ENCODE results near the gene HCN4. TPM values are rescaled to one million over a fixed set of nuclear protein-coding genes. Genes with fewer than 3 reads are reported as not detected.

Gene HCN4
- total RNA-seq, 2 experiments from 2014 or later = not detected

DNA sequence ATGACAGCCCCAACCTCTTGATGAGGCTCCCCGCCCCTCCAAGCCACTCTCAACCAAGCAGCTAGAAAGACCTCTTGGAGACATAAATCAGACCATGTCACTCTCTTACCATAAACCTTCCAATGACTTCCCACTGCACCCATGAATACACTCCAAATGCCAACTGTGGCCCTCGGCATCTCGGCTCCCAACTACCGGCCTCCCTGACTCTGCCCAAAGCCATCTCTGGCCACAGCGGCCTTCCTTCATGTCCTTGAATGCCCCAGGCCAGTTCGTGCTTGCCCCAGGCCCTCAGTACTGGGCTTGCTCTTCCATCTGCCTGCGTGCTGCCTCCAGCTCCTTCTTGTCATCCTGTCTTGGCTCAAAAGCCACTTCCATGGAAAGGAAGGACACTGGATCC, 32.0 kb downstream of the HCN4 start:
- Mint-ChIP-seq H3K4me3 (no peak overlapping the region), H3K36me3 (ENCODE audit: low read depth) (no peaks in the 10 kb centered on the region), H3K4me1 (ENCODE audit: low read depth) (no peaks in the 10 kb centered on the region), H3K9me3 (no peaks in the 10 kb centered on the region), H3K27me3 (peaks cover 10% of the 10 kb centered on the region), H3K27ac (no peak overlapping the region)
- peaks cover 0 to 14% of the 10 kb centered on the region in 2 experiments for H3K9me3 ChIP-seq (ENCODE audit: control insufficient read depth in 1 of 2, insufficient read depth in 1 of 2, low read length in 2 of 2)
- ATAC-seq (ENCODE audit: poor library complexity) (no peak), DNase-seq (no peak)
- POLR2A ChIA-PET = no interaction called here
- CTCF ChIA-PET = no interaction called here
- intact Hi-C loops (cut with DNase I, micrococcal nuclease) = no loop called here
- H3K4me3 ChIP-seq (ENCODE audit: low read length) = no peak overlapping the region
- no peaks in the 10 kb centered on the region for H3K4me1 ChIP-seq (ENCODE audit: insufficient read depth, low read length)
- no peak overlapping the region for H3K27ac ChIP-seq (ENCODE audit: low read depth in 1 of 2, low read length in 2 of 2)
- TF ChIP-seq, protein P1, sequence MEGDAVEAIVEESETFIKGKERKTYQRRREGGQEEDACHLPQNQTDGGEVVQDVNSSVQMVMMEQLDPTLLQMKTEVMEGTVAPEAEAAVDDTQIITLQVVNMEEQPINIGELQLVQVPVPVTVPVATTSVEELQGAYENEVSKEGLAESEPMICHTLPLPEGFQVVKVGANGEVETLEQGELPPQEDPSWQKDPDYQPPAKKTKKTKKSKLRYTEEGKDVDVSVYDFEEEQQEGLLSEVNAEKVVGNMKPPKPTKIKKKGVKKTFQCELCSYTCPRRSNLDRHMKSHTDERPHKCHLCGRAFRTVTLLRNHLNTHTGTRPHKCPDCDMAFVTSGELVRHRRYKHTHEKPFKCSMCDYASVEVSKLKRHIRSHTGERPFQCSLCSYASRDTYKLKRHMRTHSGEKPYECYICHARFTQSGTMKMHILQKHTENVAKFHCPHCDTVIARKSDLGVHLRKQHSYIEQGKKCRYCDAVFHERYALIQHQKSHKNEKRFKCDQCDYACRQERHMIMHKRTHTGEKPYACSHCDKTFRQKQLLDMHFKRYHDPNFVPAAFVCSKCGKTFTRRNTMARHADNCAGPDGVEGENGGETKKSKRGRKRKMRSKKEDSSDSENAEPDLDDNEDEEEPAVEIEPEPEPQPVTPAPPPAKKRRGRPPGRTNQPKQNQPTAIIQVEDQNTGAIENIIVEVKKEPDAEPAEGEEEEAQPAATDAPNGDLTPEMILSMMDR (IDR thresholded peaks at IDR 0.05) = no peak
- peaks cover 0 to 2% of the 10 kb centered on the region in 2 experiments for H3K27me3 ChIP-seq (ENCODE audit: control insufficient read depth in 1 of 2, insufficient read depth in 2 of 2, low read length in 2 of 2)
- H3K36me3 ChIP-seq (ENCODE audit: insufficient read depth, low read length) = no peaks in the 10 kb centered on the region

- ATAC-seq (ENCODE audit: poor library complexity) = no peak
- Mint-ChIP-seq H3K4me1 (ENCODE audit: low read depth) (no peaks in the 10 kb centered on the region), H3K4me3 (no peak overlapping the region), H3K27ac (no peak overlapping the region), H3K27me3 (peaks cover 10% of the 10 kb centered on the region), H3K9me3 (no peaks in the 10 kb centered on the region), H3K36me3 (ENCODE audit: low read depth) (no peaks in the 10 kb centered on the region)
- POLR2A ChIA-PET = no interaction called here
- H3K4me1 ChIP-seq (ENCODE audit: insufficient read depth, low read length) = no peaks in the 10 kb centered on the region
- H3K27ac ChIP-seq (ENCODE audit: low read depth in 1 of 2, low read length in 2 of 2) = no peak overlapping the region
- intact Hi-C loops (cut with DNase I, micrococcal nuclease) = no loop called here
- CTCF ChIA-PET = no interaction called here
- peaks cover 0 to 5% of the 10 kb centered on the region in 2 experiments for H3K9me3 ChIP-seq (ENCODE audit: control insufficient read depth in 1 of 2, insufficient read depth in 1 of 2, low read length in 2 of 2)
- DNase-seq = no peak
- TF ChIP-seq, protein P1 (IDR thresholded peaks at IDR 0.05) = no peak
- no peaks in the 10 kb centered on the region for H3K36me3 ChIP-seq (ENCODE audit: insufficient read depth, low read length)
- no peak overlapping the region for H3K4me3 ChIP-seq (ENCODE audit: low read length)
- peaks cover 0 to 2% of the 10 kb centered on the region in 2 experiments for H3K27me3 ChIP-seq (ENCODE audit: control insufficient read depth in 1 of 2, insufficient read depth in 2 of 2, low read length in 2 of 2)
These were observed 33.3 kb downstream of the HCN4 start for GRCh38 chr15:73335471-73335870.

GRCh38 chr15:73335026-73335425, 33.7 kb downstream of the HCN4 start:
- intact Hi-C loops (cut with DNase I, micrococcal nuclease) = no loop called here
- Mint-ChIP-seq H3K36me3 (ENCODE audit: low read depth) (no peaks in the 10 kb centered on the region), H3K4me3 (no peak overlapping the region), H3K27me3 (peaks cover 10% of the 10 kb centered on the region), H3K27ac (no peak overlapping the region), H3K4me1 (ENCODE audit: low read depth) (no peaks in the 10 kb centered on the region), H3K9me3 (no peaks in the 10 kb centered on the region)
- ATAC-seq (ENCODE audit: poor library complexity) (no peak), DNase-seq (no peak)
- H3K4me1 ChIP-seq (ENCODE audit: insufficient read depth, low read length) = no peaks in the 10 kb centered on the region
- ChIA-PET CTCF (interaction anchor here (0.6 kb wide), 1 partner anchor 60 kb away, joined by 3 read pairs; no protein-coding TSS in a partner anchor), POLR2A (no interaction called here)
- peaks cover 0 to 3% of the 10 kb centered on the region in 2 experiments for H3K9me3 ChIP-seq (ENCODE audit: control insufficient read depth in 1 of 2, insufficient read depth in 1 of 2, low read length in 2 of 2)
- H3K27ac ChIP-seq (ENCODE audit: low read depth in 1 of 2, low read length in 2 of 2) = no peak overlapping the region
- H3K36me3 ChIP-seq (ENCODE audit: insufficient read depth, low read length) = no peaks in the 10 kb centered on the region
- H3K4me3 ChIP-seq (ENCODE audit: low read length) = no peak overlapping the region
- TF ChIP-seq, protein P1 (IDR thresholded peaks at IDR 0.05) = no peak
- peaks cover 0 to 2% of the 10 kb centered on the region in 2 experiments for H3K27me3 ChIP-seq (ENCODE audit: control insufficient read depth in 1 of 2, insufficient read depth in 2 of 2, low read length in 2 of 2)
